Right renal pelvis (tissue), 4 donors: ENCODE data around the gene MYF5. TPM values are rescaled to one million over a fixed set of nuclear protein-coding genes. Genes with fewer than 3 reads are reported as not detected.

Experiments
- DNase-seq, 4 donors: peaks; one replicate each; pipeline ENCODE4 v3.0.0-alpha.2; 2013; ENCODE audit warnings: low read depth in 4 of 4, low spot score in 3 of 4, missing footprints in 1 of 4
- polyA plus RNA-seq, 4 donors: library from polyadenylated mRNA; unstranded; fragments of 120-200 nt; gene quantifications; one replicate each; pipeline ENCODE4 v1.2.1, GENCODE V29; 2013; ENCODE audit not compliant: insufficient read length in 4 of 4

MYF5 gene
- polyA plus RNA-seq, 4 donors, result not detected

DNA sequence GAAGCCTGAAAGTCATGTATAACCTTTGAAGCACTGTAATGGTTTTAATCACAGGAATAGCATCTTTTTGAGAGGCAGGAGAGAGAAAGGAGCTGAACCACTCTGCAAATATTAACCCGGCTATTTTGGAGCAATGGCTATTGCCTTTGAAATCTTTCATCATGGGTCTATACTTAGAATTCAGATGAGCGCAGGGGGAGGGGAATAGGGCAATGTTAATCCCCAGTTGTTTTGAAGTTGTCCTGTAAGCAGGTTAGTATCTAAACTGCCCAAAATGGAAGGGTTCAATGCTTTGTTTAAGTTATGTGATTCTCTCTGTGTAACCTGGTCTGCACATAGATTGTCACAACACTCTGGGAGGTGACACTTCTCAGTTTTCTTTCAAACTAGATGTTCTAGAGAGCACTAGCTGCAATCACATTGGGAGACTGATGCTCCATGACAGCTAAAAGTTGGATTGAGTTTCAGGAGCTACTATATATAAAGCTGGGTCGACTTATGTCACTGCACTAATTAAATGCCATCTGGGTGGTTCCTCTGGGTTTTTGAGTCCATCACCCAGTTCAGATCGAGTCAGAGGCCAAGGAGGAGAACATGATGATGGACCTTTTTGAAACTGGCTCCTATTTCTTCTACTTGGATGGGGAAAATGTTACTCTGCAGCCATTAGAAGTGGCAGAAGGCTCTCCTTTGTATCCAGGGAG, 9.4 kb upstream of the MYF5 start, which contains the start of gene MYF6:
Gene MYF6, plus strand, starts transcription at position 509 of the 704 bp plus-strand sequence. Its CDS starts 86 bp downstream, at position 595.
- no peak for DNase-seq

DNA sequence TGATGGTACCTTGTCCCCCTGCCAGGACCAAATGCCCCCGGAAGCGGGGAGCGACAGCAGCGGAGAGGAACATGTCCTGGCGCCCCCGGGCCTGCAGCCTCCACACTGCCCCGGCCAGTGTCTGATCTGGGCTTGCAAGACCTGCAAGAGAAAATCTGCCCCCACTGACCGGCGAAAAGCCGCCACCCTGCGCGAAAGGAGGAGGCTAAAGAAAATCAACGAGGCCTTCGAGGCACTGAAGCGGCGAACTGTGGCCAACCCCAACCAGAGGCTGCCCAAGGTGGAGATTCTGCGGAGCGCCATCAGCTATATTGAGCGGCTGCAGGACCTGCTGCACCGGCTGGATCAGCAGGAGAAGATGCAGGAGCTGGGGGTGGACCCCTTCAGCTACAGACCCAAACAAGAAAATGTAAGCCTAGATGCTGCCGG, 8.9 kb upstream of the MYF5 start:
- no peak for DNase-seq

DNA sequence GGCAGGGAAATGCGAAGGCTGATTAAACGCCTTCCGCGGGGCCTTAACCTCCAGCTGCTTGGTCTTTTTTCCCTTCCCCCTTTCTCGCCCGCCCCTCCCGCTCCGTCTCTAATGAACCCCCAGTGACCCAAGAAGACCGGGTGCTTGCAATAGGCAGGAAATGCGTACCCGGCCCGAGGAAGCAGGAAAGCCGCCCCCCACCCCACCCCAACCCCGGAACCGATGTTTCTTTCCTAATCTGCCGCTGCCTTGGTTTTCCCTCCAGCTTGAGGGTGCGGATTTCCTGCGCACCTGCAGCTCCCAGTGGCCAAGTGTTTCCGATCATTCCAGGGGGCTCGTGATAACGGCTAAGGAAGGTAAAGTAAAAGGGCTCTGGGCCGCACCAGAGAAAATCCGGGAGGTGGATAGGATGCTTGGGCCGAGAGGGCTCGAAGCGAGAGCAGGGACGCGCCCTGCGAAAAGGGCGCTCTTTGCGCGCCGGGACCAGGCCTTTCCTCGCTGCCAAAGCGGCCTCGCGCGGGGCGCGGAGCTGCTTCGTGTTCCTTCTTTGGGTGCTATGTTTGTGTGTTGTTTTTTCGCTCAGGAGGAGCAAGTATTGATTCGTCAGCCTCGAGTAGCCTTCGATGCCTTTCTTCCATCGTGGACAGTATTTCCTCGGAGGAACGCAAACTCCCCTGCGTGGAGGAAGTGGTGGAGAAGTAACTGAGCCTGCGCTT, 8.3 kb upstream of the MYF5 start:
- no peak for DNase-seq

DNA sequence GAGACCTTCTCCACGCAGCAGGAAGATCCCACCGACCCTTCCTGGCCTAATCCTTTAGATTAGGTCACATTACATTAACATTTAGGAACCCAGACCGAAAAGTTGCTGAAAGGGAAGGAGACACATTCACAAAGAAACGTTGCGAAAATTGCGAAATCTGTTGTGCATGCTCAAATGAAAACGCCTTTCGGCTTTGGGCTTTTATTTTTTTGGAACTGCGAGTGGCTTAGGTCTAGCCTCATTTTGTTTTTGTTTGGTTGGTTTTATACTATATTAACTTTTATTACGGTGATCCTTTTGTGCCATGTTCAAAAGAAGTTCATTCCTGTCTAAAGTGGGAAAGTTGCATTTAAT, 7.8 kb upstream of the MYF5 start:
- no peak for DNase-seq

DNA sequence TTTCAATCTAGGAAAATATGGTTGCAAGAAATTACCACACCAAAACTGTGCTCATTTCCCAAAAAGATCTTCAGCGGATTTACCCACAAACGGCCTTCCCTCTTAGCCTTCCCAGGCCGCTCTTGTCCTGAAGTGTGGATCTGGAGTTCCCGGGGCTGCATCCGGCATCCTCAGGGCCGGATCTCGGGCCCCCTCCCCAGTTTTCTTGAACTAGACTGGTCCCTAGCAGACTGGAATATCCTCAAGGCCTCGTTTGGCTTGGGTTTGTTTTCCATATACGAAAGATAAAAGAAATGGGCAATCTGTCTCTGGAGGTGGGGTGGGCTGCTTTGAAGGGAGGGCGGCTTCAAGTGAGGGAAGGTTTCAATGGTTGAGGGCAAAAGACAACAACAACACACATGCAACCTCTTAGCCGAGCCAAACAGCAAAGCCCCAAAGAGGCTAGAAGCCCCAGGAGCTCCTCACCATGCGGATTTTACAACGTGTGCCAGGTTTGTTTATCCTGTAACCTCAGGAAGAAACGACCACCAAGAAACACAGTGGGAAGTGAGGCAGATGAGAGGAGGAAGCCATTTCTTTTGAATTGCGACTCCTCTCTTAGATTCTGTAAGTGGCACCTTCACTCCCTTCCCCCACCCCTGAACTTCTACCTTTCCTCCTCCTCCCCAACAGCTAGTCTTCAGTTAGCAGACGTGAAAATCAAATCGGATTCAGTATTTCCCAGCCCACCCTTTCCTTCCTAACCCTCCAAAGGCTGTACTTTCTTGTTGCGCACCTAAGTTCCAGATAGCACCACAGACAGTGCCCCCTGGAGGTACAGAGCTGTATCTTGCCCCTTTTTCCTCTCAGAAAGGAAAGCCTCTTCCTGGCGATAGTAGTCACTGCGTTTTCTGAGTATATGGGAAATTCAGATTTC, 6.6 kb upstream of the MYF5 start:
- DNase-seq, result no peak

DNA sequence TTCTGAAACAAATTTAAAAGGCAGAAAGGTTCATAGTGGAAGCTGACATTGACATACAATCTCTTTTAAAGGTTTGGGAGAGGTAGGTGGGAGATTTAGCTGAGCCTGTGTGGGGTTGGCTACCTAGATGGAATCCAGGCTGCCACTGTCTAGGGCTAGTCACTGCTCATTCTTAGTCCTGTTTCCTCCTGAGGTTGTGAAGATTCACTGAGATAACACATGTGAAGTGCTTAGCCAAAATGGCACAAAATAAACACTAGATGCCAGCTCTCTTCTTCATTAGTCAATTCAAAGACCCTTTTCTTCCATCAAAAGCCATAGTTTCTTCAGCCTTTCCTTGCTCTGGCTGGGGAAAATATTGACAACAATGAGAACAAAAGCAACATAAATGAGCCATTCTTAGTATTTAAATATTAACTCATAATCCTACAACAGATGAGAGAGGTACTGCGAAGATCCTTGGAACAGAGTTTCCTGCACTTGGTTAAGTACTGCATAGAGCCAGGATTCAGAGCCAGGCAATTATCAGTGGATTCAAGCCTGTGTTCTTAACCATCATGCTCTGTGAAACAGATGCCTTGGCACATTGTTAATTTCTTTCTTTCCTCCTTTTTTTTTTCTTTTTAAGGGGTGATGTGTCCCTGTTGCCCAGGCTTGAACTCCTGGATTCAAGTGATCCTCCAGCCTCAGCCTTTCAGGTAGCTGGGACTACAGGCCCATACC, 5.8 kb upstream of the MYF5 start:
- DNase-seq, result no peak

DNA sequence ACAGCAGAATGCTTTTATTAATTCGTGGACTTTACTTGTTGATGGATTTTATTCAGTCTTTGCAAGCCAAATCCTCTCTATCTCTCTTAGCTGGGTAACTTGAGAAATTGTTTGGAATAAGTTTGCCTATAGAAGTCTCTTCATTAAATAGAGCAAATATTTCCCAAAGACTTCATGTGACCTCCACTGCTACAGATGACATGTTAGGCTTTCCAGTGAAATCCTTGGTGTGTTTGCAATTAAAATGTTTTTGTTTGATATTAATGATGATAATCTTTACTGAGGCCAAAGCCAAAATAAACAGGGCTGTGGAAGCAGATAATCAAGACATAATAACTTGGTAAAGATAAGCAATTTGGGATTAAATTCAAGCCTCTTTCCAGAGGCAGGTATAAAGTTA, 4.8 kb upstream of the MYF5 start:
- DNase-seq, result no peak

DNA sequence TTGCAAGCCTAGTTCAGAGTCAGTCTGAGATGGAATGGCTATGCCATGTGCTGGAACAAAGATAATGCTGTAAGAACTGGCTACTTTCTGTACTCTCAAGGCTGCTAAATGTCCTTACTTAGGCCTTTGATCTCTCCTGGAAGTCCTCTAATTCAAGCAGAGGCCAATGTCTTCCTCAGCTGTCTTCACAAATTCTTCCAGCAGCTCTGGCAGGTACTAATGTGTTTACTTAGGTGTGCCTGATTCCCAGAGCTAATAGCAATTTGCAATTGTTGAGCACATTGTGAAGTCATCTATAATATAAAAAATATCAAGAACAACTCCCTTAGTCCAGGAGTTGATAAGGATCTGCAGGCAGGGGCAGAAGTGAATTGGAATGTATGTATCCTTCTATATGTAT, 3.8 kb upstream of the MYF5 start:
- DNase-seq, result no peak

DNA sequence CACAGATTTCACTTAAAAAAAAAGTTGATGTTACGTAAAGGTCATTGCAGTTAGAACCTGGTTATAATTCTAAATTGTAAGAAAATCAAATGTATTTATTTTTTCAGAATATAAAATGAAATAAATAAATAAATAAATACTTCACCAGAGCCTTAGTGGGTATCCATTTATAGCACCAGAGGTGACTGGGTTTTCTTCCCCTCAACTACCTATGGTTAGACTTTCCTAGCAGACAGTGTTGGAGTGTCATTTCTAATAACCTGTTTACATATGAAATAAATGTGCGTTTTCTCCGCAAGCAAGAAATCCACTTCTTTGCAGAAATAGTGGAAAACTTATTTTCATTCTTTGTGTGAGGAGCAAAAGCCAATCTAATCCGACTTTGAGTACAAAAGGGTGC, 3.3 kb upstream of the MYF5 start:
- DNase-seq, result no peak

DNA sequence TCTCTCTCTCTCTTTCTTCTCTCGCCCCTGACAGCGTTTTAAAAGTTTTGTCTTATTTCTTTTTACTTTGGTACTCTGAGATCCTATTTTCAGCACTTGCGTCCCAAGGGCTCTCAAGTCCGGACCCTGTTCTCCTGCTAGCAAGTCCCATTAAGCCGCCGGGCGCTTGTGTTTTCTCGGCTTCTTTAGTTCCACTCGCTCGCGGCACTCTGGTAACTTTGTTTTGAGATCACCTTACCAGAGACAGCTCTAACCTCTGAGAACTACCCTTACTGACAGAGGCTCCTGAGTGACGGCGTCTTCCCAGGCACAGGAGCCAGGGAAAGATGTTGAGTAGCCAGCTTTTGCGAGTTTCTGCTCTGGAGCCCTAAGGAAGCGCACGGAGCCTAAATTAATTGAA, 2.7 kb upstream of the MYF5 start:
- DNase-seq, result peak in 1 of 4 donors; percentile 26

DNA sequence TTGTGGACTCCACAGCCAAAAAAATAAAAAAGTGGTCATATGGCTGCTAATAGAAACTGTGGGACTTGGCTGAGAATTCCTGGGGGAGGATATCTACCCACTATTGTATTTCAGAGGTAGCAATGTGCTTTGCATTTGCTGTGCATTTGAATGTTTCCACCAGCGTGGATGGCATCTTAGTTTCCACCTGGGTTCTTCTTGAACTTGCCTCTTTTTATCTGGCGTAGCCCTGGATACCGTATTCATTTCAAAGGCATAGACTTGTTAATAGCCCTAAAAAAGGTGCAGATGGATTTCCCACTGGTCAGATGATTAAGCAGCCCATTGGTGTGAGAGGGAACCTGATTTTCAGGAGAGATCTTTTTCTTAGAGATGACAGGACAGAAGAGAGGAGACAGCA, 1.9 kb upstream of the MYF5 start:
- DNase-seq, result no peak

DNA sequence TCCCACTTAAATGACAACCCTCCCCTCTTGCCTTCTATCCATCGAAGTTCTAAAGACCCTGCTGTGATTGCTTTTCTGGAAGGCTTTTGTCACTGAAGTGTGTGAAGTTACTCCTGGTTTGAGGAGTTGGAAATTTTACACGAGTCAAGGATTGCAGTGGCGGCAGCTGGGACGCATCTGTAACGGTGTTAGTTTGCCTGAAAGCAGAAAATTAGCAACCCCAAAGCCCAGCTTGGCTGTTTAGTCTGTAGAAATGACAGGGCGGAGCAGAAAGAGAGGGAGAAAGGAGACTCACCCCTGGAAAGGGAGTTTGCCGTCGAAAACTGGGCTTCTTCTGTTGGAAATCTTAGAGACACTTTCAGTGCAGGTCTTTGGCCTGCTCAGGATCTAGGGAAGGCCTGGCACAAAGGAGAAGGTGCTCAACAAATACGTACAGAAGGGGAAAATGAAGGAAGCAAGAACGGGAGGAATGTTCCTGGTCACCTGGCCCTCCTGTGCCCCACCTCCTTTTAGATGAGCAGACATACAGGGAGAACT, 931 bp upstream of the MYF5 start:
- DNase-seq, result no peak

DNA sequence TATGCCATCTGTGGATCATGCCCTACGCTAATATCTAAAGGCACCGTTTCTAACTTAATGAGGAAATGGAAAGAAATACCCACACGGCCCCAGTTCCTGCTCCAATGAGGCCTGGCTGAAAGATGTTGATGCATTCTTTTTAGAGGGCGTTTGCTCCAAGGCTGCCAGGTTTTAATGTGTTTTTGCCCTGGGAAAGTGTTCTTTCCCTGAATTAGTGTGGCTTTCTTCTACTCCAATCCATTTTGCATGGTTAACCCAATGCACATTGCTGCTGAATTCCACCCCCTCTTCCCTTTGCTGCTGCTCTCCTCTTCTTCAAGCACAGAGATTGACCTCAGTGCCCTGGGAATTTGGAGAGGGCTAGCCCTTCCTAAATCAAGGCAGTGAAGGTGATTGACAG, 1.1 kb downstream of the MYF5 start:
- DNase-seq, result no peak

DNA sequence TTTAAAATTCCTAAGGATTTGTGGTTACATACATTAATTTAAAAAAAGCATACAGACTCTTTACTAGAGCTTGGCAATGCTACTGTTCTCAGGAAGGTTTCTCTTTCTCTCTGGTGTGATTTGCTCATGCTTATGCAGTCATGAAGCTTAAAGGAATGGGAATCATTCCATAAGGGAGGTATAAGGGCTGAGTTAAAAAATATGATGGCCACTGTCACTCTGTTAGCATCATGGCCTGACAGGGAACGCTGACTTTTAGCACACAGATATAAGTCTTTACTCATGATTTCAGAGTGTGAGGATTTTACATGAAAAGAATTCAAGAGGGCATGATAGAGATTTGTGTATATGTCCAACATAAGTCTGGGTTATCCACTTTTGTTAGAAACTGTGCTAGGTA, 3.8 kb downstream of the MYF5 start:
- no peak for DNase-seq

DNA sequence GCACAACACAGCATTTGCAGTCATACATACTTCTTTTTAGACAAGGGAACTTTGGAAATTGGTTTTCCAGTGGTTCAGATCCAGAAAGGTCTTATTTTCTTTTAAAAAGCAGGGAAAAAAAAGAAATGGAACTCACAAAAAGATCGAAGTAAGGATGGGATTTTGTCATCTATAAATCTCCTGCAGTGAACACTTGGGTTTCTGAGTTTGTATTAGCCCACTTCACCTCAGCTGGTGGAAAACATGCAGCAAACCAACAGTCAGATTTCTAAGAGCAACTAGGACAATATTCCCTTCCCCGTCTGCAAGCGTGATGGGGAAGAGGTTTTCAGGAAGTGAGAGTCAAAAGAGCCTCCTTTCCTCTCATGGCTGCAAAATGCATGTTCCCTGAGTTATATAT, 4.6 kb downstream of the MYF5 start:
- DNase-seq, result no peak

DNA sequence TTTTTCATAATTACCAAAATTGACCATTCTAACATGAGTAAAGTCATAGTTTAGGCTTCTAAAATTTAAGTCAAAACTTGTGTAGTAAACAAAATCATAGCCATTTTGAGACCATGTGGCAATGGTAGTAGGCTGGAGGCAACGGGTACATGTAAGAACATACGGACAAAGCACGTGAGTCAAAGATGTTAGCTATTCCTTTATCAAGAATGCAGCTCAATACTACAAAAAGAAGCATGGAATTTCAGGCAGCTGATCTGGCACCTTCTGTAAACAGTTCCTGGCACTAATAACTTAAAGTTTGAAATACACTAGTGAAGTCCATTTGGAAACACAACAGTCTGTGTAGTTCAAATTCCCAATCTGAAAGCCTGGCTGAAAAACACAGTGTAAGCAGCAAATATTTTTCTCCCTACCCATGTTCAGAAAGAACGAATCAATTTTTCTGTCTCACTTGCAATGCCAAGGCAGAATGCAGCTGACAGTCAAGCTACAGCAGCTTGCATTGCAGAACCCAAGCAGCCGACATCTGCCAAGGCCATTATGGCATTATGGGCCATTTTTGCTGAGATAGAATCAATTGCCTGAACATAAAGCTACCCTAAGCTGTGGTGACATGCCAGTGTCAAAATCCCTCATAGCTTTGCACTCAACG, 29.3 kb downstream of the MYF5 start:
- DNase-seq, result no peak

DNA sequence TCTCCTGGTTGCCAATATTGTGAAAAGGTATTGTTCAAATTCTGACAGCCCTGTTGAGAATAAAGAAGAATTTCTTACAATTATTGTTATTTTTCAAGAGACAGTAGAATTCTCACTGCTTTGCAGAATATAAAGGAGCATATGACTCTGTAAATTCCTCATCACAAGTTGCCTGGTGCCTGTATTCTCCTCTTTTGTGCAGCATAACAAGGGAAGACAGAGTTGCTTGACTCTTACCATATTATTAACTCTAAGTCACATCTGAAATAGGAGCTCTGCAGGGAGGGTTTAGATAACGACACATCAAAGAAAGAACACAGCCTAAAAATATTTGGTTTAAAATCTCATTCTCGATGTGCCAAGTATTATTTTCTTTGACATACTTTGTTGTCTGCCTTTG, 31.1 kb downstream of the MYF5 start:
- DNase-seq, result no peak

DNA sequence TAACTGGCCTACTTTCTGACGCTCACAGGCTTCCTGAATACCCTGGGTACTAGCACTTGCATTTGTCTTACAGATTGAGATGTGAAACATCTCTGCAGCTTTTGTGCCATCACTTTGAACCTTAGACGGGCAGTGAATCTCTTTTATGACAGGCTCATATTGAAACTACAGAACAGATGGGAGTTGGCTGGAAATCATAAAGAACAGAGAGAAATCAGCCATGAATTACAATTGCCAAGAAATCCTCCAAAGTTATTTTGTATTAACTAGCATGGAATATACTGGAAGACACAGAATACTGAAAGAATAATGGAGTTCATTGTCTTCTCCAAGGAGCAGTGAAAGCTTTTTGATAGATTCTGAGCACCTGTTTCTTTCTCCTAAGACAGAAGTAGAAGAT, 32.7 kb downstream of the MYF5 start:
- no peak for DNase-seq

DNA sequence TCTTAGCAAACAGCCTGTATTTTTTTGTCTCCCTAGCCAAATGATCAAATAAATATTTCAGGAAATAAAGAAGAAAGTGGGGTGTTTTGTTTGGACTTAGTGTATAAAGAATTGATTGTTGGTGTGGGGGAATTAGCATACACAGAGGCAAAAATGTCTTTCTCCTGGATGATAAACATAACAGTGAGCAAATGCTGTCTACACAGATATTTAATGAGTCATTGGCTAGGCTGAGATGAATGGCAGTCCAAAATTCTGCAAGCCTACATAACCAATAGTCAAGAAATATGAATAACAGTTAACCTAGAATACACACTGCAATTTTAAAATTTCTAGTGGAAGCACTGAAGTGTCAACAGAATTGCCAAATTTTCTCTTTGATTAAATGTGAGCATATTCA, 35.8 kb downstream of the MYF5 start:
- DNase-seq, result no peak

DNA sequence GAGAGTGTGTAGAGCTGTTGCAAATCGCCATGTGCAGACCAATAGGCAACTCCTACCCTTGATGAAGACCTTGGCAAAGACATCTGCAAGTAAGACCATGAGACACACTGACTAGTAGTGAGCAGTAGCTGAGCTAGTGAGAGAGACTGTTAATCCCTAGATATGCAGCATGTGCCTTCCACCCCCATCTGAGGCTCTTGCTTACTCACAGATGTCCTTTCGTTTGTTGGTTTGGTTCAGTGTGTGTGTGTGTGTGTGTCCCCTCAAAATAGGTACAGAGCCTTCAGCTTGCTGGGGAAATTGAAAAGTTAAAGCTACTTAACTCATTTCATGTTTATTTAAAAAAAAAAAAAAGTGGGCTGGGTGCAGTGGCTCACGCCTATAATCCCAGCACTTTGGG, 37.6 kb downstream of the MYF5 start:
- DNase-seq, result no peak
